SK-N-SH treated with all-trans-retinoic acid at 6 μM for 48 hours (cell line): Measurements from ENCODE around the gene IFT80.

ENCODE experiments used
- ATAC-seq: fragments of 200-7000 bp; cut with Tn5 transposase; 3 replicates; pipeline ENCODE4 v1.9.1; 2020; ENCODE audit warnings: mild to moderate bottlenecking, moderate library complexity
- ARNTL ChIP-seq: fragments of 450-650 bp; formaldehyde crosslinking; IDR thresholded peaks from 2 replicates; pipeline ENCODE4 v1.5.0; 2020; ENCODE audit warnings: low read depth, mild to moderate bottlenecking, moderate library complexity, borderline replicate concordance
- BACH2 ChIP-seq: fragments of 250-450 bp; sonication (Bioruptor Pico); IDR thresholded peaks from 2 replicates; pipeline ENCODE4 v1.9.0; 2021; ENCODE audit warnings: mild to moderate bottlenecking, borderline replicate concordance
- CSDC2 ChIP-seq: fragments of 250-450 bp; sonication (Bioruptor Pico); IDR thresholded peaks from 2 replicates; pipeline ENCODE4 v1.5.0; 2020; ENCODE audit warnings: mild to moderate bottlenecking, moderate library complexity
- GLIS3 ChIP-seq: fragments of 250-450 bp; sonication (Bioruptor Pico); IDR thresholded peaks from 2 replicates; pipeline ENCODE4 v1.5.0; 2020; ENCODE audit warnings: mild to moderate bottlenecking, moderate library complexity
- ISL1 ChIP-seq: fragments of 250-450 bp; sonication (Bioruptor Pico); IDR thresholded peaks from 2 replicates; pipeline ENCODE4 v2.1.2; 2022; ENCODE audit warnings: mild to moderate bottlenecking, moderate library complexity
- PPARA ChIP-seq: fragments of 250-450 bp; sonication (Bioruptor Pico); IDR thresholded peaks from 2 replicates; pipeline ENCODE4 v1.5.0; 2020; ENCODE audit warnings: mild to moderate bottlenecking, borderline replicate concordance
- RARB ChIP-seq: fragments of 250-450 bp; sonication (Bioruptor Pico); IDR thresholded peaks from 2 replicates; pipeline ENCODE4 v1.8.0; 2021; ENCODE audit warnings: mild to moderate bottlenecking, moderate library complexity
- TSHZ2 ChIP-seq: fragments of 250-450 bp; sonication (Bioruptor Pico); IDR thresholded peaks from 2 replicates; pipeline ENCODE4 v1.5.0; 2020; ENCODE audit warnings: mild to moderate bottlenecking, moderate library complexity
- ZC3H10 ChIP-seq: fragments of 250-450 bp; sonication (Bioruptor Pico); IDR thresholded peaks from 2 replicates; pipeline ENCODE4 v1.5.1; 2021; ENCODE audit warnings: mild to moderate bottlenecking, moderate library complexity
- ZFP3 ChIP-seq: fragments of 250-450 bp; sonication (Bioruptor Pico); IDR thresholded peaks from 2 replicates; pipeline ENCODE4 v1.5.0; 2020; ENCODE audit warnings: mild to moderate bottlenecking, moderate library complexity
- ZFP30 ChIP-seq: fragments of 450-650 bp; formaldehyde crosslinking; IDR thresholded peaks from 2 replicates; pipeline ENCODE4 v1.5.0; 2022; ENCODE audit warnings: mild to moderate bottlenecking, moderate library complexity
- ZNF70 ChIP-seq: fragments of 450-650 bp; formaldehyde crosslinking; IDR thresholded peaks from 2 replicates; pipeline ENCODE4 v1.5.0; 2020; ENCODE audit warnings: mild to moderate bottlenecking, moderate library complexity
- ZNF8 ChIP-seq: fragments of 450-650 bp; formaldehyde crosslinking; IDR thresholded peaks from 2 replicates; pipeline ENCODE4 v1.5.0; 2020; ENCODE audit warnings: mild to moderate bottlenecking, moderate library complexity
- TF ChIP-seq, protein P1 (sequence below): fragments of 250-450 bp; sonication (Bioruptor Pico); IDR thresholded peaks from 2 replicates; pipeline ENCODE4 v1.8.0; 2020; ENCODE audit warnings: mild to moderate bottlenecking, moderate library complexity, borderline replicate concordance
- TF ChIP-seq, protein P2 (sequence below): fragments of 250-450 bp; sonication (Bioruptor Pico); IDR thresholded peaks from 2 replicates; pipeline ENCODE4 v1.5.1; 2021; ENCODE audit warnings: mild to moderate bottlenecking, moderate library complexity
- TF ChIP-seq, protein P3 (sequence below): fragments of 250-450 bp; sonication (Bioruptor Pico); IDR thresholded peaks from 2 replicates; pipeline ENCODE4 v1.8.0; 2021; ENCODE audit warnings: low read depth, mild to moderate bottlenecking, moderate library complexity, borderline replicate concordance
- TF ChIP-seq, protein P4 (sequence below): fragments of 250-450 bp; sonication (Bioruptor Pico); IDR thresholded peaks from 2 replicates; pipeline ENCODE4 v1.5.1; 2020; ENCODE audit warnings: low read depth, mild to moderate bottlenecking, moderate library complexity

IFT80 gene

DNA sequence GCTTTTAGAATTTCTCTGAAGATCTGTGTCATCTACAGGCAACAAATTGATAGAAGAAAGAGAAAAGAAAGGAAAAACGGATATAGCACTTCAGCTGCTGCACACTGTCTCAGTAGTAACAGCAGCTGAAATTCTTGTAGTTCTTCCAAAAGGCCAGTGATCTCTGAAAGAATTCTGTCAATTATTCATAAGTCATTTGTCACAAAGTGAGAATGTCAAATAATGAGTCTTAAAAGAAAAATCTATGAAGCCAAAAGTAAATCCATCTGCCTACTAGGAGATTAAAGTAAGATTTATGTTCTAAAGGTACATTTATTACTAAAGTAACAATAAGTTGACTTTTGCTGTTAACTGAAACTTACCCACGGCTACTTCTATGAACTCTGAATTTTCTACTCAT is 24.6 kb downstream of the IFT80 start (continued):
- TF ChIP-seq TSHZ2 (no peak), ZNF8 (no peak), ISL1 (CRISPR knock-in tag) (no peak), ZFP30 (CRISPR knock-in tag) (no peak), ZNF70 (CRISPR knock-in tag) (no peak), PPARA (CRISPR knock-in tag) (no peak), ZFP3 (CRISPR knock-in tag) (no peak)
- TF ChIP-seq, protein P1, sequence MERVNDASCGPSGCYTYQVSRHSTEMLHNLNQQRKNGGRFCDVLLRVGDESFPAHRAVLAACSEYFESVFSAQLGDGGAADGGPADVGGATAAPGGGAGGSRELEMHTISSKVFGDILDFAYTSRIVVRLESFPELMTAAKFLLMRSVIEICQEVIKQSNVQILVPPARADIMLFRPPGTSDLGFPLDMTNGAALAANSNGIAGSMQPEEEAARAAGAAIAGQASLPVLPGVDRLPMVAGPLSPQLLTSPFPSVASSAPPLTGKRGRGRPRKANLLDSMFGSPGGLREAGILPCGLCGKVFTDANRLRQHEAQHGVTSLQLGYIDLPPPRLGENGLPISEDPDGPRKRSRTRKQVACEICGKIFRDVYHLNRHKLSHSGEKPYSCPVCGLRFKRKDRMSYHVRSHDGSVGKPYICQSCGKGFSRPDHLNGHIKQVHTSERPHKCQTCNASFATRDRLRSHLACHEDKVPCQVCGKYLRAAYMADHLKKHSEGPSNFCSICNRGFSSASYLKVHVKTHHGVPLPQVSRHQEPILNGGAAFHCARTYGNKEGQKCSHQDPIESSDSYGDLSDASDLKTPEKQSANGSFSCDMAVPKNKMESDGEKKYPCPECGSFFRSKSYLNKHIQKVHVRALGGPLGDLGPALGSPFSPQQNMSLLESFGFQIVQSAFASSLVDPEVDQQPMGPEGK (CRISPR knock-in tag): no peak
- TF ChIP-seq, protein P2, sequence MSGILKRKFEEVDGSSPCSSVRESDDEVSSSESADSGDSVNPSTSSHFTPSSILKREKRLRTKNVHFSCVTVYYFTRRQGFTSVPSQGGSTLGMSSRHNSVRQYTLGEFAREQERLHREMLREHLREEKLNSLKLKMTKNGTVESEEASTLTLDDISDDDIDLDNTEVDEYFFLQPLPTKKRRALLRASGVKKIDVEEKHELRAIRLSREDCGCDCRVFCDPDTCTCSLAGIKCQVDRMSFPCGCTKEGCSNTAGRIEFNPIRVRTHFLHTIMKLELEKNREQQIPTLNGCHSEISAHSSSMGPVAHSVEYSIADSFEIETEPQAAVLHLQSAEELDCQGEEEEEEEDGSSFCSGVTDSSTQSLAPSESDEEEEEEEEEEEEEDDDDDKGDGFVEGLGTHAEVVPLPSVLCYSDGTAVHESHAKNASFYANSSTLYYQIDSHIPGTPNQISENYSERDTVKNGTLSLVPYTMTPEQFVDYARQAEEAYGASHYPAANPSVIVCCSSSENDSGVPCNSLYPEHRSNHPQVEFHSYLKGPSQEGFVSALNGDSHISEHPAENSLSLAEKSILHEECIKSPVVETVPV: no peak

- TF ChIP-seq ARNTL (CRISPR knock-in tag): no peak
- TF ChIP-seq TSHZ2: no peak
- TF ChIP-seq, protein P3, sequence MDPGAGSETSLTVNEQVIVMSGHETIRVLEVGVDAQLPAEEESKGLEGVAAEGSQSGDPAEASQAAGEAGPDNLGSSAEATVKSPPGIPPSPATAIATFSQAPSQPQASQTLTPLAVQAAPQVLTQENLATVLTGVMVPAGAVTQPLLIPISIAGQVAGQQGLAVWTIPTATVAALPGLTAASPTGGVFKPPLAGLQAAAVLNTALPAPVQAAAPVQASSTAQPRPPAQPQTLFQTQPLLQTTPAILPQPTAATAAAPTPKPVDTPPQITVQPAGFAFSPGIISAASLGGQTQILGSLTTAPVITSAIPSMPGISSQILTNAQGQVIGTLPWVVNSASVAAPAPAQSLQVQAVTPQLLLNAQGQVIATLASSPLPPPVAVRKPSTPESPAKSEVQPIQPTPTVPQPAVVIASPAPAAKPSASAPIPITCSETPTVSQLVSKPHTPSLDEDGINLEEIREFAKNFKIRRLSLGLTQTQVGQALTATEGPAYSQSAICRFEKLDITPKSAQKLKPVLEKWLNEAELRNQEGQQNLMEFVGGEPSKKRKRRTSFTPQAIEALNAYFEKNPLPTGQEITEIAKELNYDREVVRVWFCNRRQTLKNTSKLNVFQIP (CRISPR knock-in tag): no peak
- no peak for TF ChIP-seq RARB (CRISPR knock-in tag)
- no peak for TF ChIP-seq ZNF70 (CRISPR knock-in tag)
- TF ChIP-seq, protein P2: no peak
- ATAC-seq: no peak
Measured at GRCh38 chr3:160373655-160374054, 25.4 kb downstream of the IFT80 start.

- no peak for ATAC-seq
- TF ChIP-seq PPARA (CRISPR knock-in tag) (no peak), ISL1 (CRISPR knock-in tag) (no peak), GLIS3 (CRISPR knock-in tag) (no peak), CSDC2 (CRISPR knock-in tag) (no peak), RARB (CRISPR knock-in tag) (no peak), ZC3H10 (CRISPR knock-in tag) (no peak), BACH2 (no peak), ZNF8 (no peak), ZFP30 (CRISPR knock-in tag) (no peak)
- TF ChIP-seq, protein P3 (CRISPR knock-in tag): no peak
- TF ChIP-seq, protein P2: no peak
- TF ChIP-seq, protein P4, sequence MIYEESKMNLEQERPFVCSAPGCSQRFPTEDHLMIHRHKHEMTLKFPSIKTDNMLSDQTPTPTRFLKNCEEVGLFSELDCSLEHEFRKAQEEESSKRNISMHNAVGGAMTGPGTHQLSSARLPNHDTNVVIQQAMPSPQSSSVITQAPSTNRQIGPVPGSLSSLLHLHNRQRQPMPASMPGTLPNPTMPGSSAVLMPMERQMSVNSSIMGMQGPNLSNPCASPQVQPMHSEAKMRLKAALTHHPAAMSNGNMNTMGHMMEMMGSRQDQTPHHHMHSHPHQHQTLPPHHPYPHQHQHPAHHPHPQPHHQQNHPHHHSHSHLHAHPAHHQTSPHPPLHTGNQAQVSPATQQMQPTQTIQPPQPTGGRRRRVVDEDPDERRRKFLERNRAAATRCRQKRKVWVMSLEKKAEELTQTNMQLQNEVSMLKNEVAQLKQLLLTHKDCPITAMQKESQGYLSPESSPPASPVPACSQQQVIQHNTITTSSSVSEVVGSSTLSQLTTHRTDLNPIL (CRISPR knock-in tag): no peak
- TF ChIP-seq, protein P1 (CRISPR knock-in tag): no peak
Measured at GRCh38 chr3:160372780-160373179, 26.2 kb downstream of the IFT80 start.
